GM20000 (cell line): ENCODE measurements around the gene PIAS1.

Experiments
- DNase-seq: peaks from one replicate; pipeline ENCODE4 v3.0.0; 2012; ENCODE audit warnings: low spot score
- TF ChIP-seq, protein P1 (sequence below): IDR thresholded peaks from 2 replicates; pipeline ENCODE4 v1.5.1; 2012; ENCODE audit warnings: mild to moderate bottlenecking, control low read depth; ENCODE audit errors: extremely low read depth, missing control alignments

The PIAS1 gene

DNA sequence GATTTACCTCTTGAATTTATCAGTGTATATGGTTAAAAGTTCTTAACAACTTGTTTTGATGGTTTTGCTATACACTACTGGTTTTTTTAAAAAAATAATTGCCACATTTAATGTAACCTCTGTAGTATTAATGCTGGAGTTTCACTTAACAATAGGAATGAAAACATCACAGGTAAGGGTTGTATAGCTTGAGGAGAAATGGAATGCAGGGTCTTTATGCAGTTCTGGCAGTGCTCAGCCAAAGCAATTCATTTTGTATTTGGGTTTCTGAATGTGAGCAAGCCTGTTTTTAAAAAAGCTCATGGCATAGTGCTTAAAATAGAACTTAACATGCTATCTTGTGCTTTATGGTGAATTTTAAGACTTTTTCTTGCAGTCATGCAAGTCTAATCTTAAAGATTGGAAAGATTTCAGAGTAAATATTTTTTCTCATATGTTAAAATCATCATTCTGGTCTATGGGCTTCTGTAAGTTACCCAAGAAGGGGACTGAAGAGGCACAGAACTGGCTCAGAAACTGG is 8.9 kb downstream of the PIAS1 start:
- TF ChIP-seq, protein P1, sequence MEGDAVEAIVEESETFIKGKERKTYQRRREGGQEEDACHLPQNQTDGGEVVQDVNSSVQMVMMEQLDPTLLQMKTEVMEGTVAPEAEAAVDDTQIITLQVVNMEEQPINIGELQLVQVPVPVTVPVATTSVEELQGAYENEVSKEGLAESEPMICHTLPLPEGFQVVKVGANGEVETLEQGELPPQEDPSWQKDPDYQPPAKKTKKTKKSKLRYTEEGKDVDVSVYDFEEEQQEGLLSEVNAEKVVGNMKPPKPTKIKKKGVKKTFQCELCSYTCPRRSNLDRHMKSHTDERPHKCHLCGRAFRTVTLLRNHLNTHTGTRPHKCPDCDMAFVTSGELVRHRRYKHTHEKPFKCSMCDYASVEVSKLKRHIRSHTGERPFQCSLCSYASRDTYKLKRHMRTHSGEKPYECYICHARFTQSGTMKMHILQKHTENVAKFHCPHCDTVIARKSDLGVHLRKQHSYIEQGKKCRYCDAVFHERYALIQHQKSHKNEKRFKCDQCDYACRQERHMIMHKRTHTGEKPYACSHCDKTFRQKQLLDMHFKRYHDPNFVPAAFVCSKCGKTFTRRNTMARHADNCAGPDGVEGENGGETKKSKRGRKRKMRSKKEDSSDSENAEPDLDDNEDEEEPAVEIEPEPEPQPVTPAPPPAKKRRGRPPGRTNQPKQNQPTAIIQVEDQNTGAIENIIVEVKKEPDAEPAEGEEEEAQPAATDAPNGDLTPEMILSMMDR = no peak

DNA sequence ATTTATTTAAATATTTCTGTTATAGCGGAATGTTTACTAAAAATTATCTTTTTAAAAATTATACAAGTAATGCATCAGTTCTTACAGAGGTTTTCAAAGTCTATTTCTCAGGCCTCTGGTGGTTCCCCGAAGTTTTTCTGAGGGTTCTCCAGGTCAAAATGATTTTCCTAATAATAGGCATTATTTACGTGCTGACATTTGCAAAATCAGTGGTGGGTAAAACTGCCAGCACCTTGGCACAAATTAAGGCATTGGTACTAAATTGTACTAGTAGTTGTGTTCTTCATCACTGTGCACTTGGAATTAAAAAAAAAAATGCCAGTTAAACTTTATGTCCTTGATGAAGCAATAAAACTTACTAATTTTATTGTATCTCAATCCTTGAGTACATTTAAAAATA is 9.5 kb downstream of the PIAS1 start:
- DNase-seq = no peak
- TF ChIP-seq, protein P1 = no peak

More for the DNA sequence above, 8.9 kb downstream of the PIAS1 start:
- no peak for DNase-seq

DNA sequence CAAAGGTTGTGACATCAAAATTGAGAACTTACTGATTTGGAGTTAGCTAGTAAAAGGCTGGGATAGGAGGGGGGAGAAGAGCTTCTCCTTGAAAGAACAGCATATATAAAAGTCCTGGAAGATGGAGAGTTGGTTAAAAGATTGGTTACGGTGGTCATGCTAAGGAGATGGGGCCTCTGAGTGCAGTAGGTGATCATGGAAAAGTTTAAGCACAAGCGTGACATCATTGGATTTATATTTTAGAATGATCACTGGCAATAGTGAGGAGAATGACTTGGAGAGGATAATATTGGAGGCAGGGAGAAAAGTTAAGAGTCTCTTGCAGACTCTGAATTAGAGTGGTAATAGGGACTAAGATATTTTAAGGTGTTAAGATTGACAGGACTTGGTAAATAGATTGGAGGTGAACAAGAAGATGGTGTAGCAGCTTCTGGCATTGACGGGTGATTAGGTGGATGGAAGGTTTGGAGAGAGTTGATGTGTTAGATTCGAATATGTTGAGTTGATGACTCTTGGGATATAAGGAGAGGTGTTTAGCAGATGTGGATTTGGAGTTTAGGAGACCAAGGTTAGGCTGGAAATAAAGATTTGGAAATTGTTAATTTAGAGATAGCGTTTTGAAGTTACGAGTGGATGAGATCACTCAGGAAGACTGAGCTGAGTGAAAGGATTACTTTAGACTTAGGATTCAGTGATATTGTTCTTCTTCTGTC is 19.6 kb downstream of the PIAS1 start:
- TF ChIP-seq, protein P1 = no peak
- no peak for DNase-seq

DNA sequence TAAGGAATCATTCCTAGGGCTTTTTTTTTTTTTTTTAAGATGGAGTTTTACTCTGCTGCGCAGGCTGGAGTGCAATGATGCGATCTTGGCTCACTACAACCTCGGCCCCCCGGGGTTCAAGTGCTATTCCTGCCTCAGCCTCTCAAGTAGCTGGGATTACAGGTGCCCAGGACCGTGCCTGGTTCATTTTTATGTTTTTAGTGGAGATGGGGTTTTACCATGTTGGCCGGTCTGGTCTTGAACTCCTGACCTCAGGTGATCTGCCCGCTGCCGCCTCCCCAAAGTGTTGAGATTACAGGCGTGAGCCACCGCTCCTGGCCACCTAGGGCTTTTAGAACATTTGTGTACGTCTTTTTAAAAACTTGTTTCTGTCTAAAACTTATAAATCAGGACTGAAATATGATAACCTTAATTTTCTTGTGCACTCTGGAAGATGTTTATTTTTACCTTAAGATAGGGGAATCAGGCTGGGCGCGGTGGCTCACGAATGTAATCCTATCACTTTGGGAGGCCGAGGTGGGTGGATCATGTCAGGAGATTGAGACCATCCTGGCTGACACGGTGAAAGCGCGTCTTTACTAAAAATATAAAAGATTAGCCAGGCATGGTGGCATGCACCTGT is 21.8 kb downstream of the PIAS1 start:
- DNase-seq = no peak
- TF ChIP-seq, protein P1 = no peak

DNA sequence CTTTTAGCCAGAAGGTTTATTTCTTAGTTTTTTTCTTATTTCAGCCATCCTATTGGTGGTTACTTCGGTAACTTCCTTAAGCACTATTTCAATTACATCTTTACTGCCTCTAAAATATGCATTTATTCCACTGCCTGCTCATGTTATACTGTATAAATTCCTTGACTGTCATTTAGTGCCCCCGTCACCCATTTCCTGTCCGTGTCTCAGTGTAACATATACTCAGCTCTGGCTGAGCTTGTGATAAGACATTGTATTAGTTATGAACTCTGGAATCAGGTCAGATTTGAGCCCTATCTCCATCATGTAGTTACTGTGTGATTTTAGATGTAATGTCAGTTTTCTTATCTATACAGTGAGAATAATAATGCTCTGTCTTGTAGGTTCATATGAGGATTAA is 24.2 kb downstream of the PIAS1 start:
- DNase-seq = no peak
- TF ChIP-seq, protein P1 = no peak

DNA sequence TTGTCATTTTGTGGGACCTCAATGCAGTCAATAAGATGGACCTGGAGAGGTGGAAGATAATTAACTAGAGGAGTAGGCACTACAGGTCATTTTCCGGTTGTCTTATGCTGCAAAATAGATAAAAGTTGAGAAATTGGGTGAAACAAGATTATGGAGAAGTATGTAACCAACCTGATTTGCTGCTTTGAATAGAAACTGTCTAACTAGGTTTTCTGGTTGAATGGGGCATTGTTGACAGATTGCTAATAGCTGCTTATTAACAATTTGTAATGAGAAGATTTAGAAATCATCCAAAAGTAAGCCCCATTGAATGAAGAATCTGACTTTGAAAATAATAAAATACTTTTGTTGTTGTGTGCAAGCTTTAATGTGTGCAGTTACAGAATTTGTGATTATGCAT is 26.2 kb downstream of the PIAS1 start:
- no peak for DNase-seq
- TF ChIP-seq, protein P1 = no peak

DNA sequence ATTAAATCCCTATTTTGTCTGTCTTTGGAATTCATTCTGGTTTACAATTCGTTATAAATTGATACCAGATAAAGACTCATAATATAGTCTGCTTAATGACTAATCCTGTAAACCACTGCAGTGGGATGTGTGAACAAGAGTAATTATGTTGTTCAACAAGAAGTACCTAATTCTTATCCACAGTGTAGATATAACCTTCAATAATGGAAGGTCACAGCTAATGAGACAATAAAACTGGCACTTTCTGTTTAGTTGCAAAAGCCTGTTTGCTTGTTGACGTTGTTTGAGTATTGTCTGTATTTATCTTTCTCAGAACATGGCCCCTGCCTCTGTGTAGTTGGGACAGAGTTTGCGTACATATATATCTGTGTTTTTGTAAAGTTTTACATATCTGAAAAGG is 26.7 kb downstream of the PIAS1 start:
- DNase-seq = no peak
- TF ChIP-seq, protein P1 = no peak
